Measurements from ENCODE around the gene ULBP2.

DNA sequence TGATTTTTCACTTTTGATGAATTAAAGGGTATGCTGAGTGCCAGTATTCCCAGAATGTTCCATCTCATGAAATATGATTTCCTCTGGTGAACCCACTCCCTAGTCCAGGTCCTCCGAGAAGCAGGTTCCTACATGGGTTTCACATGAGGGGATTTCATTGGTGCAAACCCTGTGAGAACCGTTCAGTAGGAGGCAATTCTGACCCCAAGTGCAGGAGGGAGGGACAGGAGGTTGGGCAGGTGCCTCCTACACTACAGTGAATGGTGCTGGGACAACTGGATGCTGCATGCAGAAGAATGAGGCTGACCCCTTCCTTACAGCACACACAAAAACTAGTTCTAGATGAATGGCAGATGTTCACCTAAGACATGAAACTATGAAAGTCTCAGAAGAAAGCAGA lies 5.1 kb upstream of the ULBP2 start:
- TF ChIP-seq CTCF (IDR thresholded peaks at IDR 0.05) (no peak), POLR2A (IDR thresholded peaks at IDR 0.05) (no peak)
